GM18907 (cell line): ENCODE measurements around the gene EEFSEC.

Source experiments
- ATAC-seq: cut with Tn5 transposase; IDR thresholded peaks from one replicate; pipeline ENCODE4 v1.9.1; 2021; ENCODE audit warnings: mild to moderate bottlenecking, moderate library complexity; ENCODE audit not compliant: unreplicated experiment

Gene EEFSEC

DNA sequence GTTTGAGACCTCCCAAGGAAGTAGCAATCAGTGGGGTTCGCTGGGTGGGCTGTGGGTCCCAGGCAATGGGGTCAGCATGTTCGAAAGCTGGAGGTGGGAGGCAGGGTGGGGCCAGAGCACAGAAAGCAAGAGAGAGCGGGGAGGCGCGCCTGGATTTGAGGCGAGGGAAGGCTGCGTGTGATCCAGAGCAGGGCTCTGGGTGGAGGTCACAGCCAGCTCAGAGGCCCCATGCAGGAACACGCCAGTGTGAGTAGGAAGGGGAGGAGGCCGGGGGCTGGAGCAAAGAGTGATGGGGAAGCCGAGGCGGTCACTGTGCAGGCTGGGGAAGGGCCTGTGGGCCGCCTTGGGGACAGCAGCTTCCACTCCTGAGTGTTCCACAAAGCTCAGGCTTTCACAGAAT, 304.7 kb downstream of the EEFSEC start:
- no peak for ATAC-seq
